Coronary artery (tissue), 2 donors: Measurements from ENCODE around the gene MMP28.
A peak's percentile ranks its signal among the peaks of the same experiment; 100 is the strongest.

Experiments
- DNase-seq: peaks from one replicate; pipeline ENCODE4 v3.0.0-alpha.2; 2017; ENCODE audit warnings: low spot score
- H3K27ac ChIP-seq, 2 donors: fragments of 200-600 bp; sonication (generic); one replicate each; pipeline ENCODE4 v1.5.1; 2016 to 2019
- H3K4me3 ChIP-seq: fragments of 200-600 bp; sonication (generic); 2 replicates; pipeline ENCODE4 v1.5.1; 2016; ENCODE audit warnings: mild to moderate bottlenecking, moderate library complexity
- TF ChIP-seq, protein P1 (sequence below): fragments of 200-600 bp; sonication (generic); IDR thresholded peaks from one replicate; pipeline ENCODE4 v1.5.1; 2019; ENCODE audit warnings: antibody characterized with exemption

The MMP28 gene

DNA sequence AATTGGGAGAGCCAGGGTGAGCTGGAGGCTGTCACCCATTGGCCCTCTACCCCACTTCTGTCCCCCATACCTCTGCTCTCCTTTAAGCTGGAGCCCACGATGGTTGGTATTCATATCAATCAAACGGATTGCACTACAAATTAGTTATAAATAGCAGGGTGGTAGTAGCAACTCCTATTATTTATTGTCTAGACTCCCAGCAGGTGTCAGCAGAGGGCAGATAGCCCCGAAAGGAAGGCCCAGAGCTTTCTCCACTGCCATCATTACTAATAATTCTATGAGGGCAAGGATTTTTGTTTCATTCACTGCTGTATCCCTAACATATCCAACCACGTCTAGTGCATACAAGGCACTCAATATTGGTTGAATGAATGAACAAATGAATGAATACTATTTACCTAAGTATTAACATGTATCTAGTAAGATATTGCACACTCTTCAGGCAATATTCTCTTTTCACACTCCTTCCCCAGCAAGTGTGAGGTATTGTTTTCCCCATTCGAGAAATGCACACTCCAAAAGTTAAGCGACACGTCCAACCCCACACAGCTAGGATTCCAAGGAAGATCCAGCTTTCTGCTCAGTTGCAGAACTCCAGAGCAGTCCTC is 28.4 kb downstream of the MMP28 start:
- TF ChIP-seq, protein P1, sequence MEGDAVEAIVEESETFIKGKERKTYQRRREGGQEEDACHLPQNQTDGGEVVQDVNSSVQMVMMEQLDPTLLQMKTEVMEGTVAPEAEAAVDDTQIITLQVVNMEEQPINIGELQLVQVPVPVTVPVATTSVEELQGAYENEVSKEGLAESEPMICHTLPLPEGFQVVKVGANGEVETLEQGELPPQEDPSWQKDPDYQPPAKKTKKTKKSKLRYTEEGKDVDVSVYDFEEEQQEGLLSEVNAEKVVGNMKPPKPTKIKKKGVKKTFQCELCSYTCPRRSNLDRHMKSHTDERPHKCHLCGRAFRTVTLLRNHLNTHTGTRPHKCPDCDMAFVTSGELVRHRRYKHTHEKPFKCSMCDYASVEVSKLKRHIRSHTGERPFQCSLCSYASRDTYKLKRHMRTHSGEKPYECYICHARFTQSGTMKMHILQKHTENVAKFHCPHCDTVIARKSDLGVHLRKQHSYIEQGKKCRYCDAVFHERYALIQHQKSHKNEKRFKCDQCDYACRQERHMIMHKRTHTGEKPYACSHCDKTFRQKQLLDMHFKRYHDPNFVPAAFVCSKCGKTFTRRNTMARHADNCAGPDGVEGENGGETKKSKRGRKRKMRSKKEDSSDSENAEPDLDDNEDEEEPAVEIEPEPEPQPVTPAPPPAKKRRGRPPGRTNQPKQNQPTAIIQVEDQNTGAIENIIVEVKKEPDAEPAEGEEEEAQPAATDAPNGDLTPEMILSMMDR: peak; percentile 19
- no peak for DNase-seq
- Histone ChIP-seq H3K27ac (no peak overlapping the region), H3K4me3 (no peak overlapping the region)

GRCh38 chr17:35766489-35766877 is 29.0 kb downstream of the MMP28 start:
- TF ChIP-seq, protein P1: no peak

DNA sequence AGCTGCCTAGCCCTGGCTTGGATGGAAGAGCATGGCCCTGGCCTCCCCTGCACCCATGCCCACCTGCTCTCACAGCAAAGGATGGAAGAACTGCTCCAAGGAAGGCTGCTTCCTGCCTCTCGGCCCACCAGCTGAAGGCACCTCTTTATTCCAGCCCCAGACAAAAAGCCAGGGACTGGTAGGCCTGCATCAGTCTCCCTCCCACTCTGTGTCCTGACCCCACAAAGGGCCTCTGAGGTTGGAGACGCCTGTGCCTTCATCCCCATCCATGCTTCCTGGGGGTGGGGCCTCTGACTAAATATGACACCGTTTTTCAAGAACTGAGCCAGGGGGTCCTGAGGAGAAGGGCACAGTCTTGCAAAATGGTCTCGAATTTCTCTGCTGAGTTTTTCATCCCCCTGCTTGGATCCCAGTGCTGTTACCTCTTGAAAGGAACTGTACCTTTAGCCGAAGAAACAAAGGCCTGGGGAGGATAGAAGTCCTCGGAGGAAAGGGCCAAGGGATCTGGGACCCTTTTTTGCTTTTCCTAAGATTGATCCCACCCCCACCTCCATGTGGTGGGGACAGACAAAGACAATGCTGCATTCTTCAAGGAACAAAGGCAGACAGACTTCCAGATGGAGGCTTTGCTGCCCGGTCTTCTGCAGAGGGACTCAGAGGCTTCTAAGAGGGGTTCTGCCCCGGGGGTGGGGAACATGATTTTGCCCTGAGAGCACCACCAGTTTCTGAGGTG is 29.5 kb downstream of the MMP28 start:
- no peak for DNase-seq
- Histone ChIP-seq H3K4me3 (no peak overlapping the region), H3K27ac (no peak overlapping the region)
- TF ChIP-seq, protein P1: no peak

More at GRCh38 chr17:35766489-35766877, 29.0 kb downstream of the MMP28 start:
- no peak for DNase-seq
- no peak overlapping the region for H3K27ac ChIP-seq
- no peak overlapping the region for H3K4me3 ChIP-seq

DNA sequence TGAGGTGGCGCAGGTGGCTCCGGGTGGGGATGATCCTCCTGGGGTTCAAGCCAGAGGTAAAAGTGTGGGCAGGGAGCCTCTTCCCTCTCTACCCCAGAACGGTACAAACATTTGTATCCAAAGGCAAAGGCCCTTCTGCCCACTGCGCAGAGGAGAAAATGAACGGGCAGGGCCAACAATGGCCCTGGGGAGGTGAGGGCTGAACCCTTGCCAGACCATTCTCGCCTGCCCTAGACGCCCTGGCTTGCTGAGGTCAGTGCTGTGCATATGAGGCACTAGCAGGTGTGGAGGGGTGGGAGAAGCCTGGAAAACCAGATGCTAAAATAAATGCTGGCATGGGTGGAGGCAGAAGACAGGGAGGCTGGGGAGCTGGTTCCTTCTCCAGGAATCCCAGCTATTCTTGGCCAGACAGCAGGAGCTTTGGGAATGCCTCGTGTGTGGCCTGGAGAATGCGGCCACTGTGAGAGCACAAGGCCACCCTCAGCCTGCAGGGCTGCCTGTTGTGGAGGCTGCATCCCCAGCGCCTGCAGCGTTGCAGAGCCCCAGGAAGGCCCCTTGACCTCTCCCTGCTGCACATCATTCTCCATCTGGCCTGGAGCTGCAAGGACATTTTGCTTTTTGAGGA is 30.2 kb downstream of the MMP28 start:
- TF ChIP-seq, protein P1: no peak
- Histone ChIP-seq H3K4me3 (no peak overlapping the region), H3K27ac (peak overlapping the region in 1 of 2 donors; percentile 57)
- no peak for DNase-seq

GRCh38 chr17:35764123-35764991 is 31.1 kb downstream of the MMP28 start:
- H3K27ac ChIP-seq: peak overlapping the region; percentile 32 to 57
- TF ChIP-seq, protein P1: peak; percentile 97
- DNase-seq: peak; percentile 85
- peak overlapping the region; percentile 71 for H3K4me3 ChIP-seq

GRCh38 chr17:35763767-35764122 is 31.7 kb downstream of the MMP28 start:
- Histone ChIP-seq H3K27ac (peak overlapping the region; percentile 32 to 57), H3K4me3 (peak overlapping the region; percentile 71)
- TF ChIP-seq, protein P1: no peak
- no peak for DNase-seq
